ENCODE data around the gene OR8B4.
A peak's percentile ranks its signal among the peaks of the same experiment; 100 is the strongest.
"Not testable (repeated sequence)": the region's sequence is repeated elsewhere in the genome, so short reads cannot be mapped to it uniquely, and the experiment has no call there.

Gene OR8B4

DNA sequence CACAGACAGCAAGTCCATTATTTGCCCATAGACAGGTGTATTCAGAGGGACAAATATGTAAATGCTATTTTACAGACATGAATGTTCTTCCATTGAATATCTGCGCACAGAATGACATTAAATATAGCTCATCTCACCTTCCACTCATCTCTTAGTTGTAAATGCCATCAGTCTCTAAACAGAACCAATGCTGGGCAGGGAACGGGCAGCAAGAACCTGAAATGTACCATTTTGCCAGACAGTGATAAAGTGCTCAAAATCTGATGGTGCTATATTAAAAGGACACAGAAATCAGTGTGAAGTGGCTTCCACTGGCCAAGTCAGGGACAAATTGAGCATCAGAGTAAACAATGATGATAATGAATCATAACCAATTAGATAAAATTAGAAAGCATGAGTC lies 10.0 kb upstream of the OR8B4 start:
- DNase-seq = no peak
- in situ Hi-C loops (cut with HindIII; ENCODE audit: low pct_ligation_motif_present, low pct_unique_long_range_greater_than_20kb, low sequenced_read_pairs) = loop anchor here (25.0 kb wide), 1 partner anchor 153 kb away; no protein-coding TSS in a partner anchor

DNA sequence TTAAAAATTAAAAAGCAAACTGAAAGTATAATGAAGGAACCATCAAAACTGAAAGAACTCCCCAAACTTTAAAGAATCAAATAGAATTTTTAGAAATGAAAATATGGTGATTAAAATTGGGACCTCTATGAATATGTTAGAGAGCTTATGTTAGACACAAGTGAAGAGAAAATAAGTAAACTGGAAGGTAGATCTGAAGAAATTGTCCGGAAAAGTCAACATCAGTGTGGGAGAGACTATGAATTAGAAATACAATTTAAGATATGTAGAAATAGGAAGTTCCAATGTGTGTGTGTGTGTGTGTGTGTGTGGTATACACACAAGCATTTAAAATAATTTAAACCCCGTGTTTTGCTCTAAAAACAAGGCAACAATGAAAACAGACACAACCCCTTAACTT lies 4.9 kb upstream of the OR8B4 start:
- DNase-seq = no peak
- in situ Hi-C loops (cut with HindIII; ENCODE audit: low pct_ligation_motif_present, low pct_unique_long_range_greater_than_20kb, low sequenced_read_pairs) = loop anchor here (25.0 kb wide), 1 partner anchor 158 kb away; no protein-coding TSS in a partner anchor

- no peak for DNase-seq
- in situ Hi-C loops (cut with HindIII; ENCODE audit: low pct_ligation_motif_present, low pct_unique_long_range_greater_than_20kb, low sequenced_read_pairs) = no loop called here
Observed at GRCh38 chr11:124421043-124421442, 3.6 kb downstream of the OR8B4 start.

GRCh38 chr11:124415356-124415923 lies 9.2 kb downstream of the OR8B4 start:
- in situ Hi-C loops (cut with HindIII; ENCODE audit: low pct_ligation_motif_present, low pct_unique_long_range_greater_than_20kb, low sequenced_read_pairs) = no loop called here
- DNase-seq = peak; percentile 50

GRCh38 chr11:124409906-124410305 lies 14.8 kb downstream of the OR8B4 start:
- no peak for DNase-seq
- in situ Hi-C loops (cut with HindIII; ENCODE audit: low pct_ligation_motif_present, low pct_unique_long_range_greater_than_20kb, low sequenced_read_pairs) = no loop called here

- in situ Hi-C loops (cut with HindIII; ENCODE audit: low pct_ligation_motif_present, low pct_unique_long_range_greater_than_20kb, low sequenced_read_pairs) = no loop called here
- no peak for DNase-seq
Observed at GRCh38 chr11:124405581-124405980, 19.1 kb downstream of the OR8B4 start.

DNA sequence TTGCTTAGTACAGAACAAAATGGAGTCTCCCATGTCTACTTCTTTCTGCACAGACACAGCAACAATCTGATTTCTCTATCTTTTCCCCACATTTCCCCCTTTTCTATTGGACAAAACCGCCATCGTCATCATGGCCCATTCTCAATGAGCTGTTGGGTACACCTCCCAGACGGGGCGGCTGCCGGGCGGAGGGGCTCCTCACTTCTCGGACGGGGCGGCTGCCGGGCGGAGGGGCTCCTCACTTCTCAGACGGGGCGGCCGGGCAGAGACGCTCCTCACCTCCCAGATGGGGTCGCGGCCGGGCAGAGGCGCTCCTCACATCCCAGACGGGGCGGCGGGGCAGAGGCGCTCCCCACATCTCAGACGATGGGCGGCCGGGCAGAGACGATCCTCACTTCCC lies 21.5 kb downstream of the OR8B4 start:
- DNase-seq; in situ Hi-C loops (cut with HindIII; ENCODE audit: low pct_ligation_motif_present, low pct_unique_long_range_greater_than_20kb, low sequenced_read_pairs): not testable (repeated sequence)

DNA sequence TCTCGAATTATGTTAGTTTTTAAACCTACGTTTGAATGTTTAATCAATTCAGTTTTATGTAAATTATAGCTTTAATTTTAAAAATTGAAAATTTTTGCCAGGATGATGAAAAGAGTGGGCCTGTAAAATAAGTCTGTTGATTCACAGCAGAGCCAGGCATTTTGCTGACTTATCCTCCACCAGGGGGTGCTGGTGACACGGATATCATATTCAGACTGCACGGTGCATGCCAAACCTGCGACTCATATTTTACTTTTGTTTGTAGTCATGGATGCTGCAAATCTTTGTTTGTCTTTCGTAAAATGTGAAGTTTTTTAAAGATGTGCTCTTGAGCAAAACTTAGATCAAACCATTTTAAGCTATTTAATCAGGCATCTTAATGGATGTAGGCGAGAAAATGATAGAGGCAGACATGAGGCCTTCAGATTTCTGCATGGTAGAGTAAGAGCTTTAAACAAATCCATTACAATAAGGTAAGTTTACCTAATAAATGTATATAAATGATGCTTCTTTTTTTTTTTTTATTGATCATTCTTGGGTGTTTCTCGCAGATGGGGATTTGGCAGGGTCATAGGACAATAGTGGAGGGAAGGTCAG lies 22.2 kb downstream of the OR8B4 start:
- in situ Hi-C loops (cut with HindIII; ENCODE audit: low pct_ligation_motif_present, low pct_unique_long_range_greater_than_20kb, low sequenced_read_pairs) = no loop called here
- DNase-seq = peak; percentile 65

DNA sequence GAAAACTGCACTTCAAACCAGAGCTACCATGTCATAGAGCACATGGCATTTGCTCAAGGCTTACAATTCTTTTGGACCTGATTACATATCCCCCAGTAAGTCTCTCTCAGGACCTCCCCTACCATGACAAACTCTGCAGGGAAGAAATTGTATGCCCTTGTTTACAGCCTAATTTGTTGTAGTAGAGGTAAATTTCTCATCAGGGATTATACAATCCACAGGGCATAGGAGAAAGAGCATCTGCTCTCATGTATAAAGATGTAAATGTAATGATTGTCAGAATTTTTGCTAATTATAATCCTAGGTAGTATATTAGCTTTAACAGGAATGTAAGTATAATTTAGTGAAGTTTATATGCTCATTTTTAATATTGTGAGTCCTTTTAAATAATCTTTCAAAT lies 25.7 kb downstream of the OR8B4 start, which contains the start of gene OR8B3:
Gene OR8B3 (minus strand): TSS at position 101 of the 400 bp plus-strand sequence. CDS start 1,673 bp downstream, outside the sequence.
- no peak for DNase-seq
- in situ Hi-C loops (cut with HindIII; ENCODE audit: low pct_ligation_motif_present, low pct_unique_long_range_greater_than_20kb, low sequenced_read_pairs) = no loop called here

GRCh38 chr11:124396847-124397246 lies 27.8 kb downstream of the OR8B4 start:
- in situ Hi-C loops (cut with HindIII; ENCODE audit: low pct_ligation_motif_present, low pct_unique_long_range_greater_than_20kb, low sequenced_read_pairs); DNase-seq: not testable (repeated sequence)

DNA sequence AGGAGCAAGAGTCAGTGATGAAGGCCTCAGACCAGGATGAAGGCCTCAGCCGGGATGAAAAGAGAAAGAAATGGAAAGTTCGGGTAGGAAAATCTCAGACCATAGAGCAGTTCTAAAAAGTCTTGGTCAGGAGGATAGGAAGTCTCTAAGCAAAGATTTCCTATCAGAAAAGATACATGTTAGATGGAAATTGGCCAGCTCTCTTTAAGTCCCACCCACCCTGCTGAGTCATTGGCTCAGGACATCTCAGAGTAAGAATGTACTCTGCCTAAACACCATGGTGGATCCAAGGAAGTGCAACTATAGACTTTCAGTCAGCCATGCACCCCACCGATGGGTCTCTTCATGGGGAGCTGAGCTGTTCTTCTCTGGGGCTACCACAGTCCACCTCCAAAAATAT lies 30.3 kb downstream of the OR8B4 start:
- in situ Hi-C loops (cut with HindIII; ENCODE audit: low pct_ligation_motif_present, low pct_unique_long_range_greater_than_20kb, low sequenced_read_pairs) = no loop called here

GRCh38 chr11:124384399-124384798 lies 40.3 kb downstream of the OR8B4 start, which contains the start of gene OR8B2:
Gene OR8B2, minus strand, starts transcription at chr11:124384499. Its CDS starts 1,156 bp downstream, at chr11:124383343.
- in situ Hi-C loops (cut with HindIII; ENCODE audit: low pct_ligation_motif_present, low pct_unique_long_range_greater_than_20kb, low sequenced_read_pairs) = no loop called here
- no peak for DNase-seq

More for the DNA sequence above, 30.3 kb downstream of the OR8B4 start:
- DNase-seq = no peak

GRCh38 chr11:124382857-124383256 lies 41.8 kb downstream of the OR8B4 start:
- DNase-seq; in situ Hi-C loops (cut with HindIII; ENCODE audit: low pct_ligation_motif_present, low pct_unique_long_range_greater_than_20kb, low sequenced_read_pairs): not testable (repeated sequence)

DNA sequence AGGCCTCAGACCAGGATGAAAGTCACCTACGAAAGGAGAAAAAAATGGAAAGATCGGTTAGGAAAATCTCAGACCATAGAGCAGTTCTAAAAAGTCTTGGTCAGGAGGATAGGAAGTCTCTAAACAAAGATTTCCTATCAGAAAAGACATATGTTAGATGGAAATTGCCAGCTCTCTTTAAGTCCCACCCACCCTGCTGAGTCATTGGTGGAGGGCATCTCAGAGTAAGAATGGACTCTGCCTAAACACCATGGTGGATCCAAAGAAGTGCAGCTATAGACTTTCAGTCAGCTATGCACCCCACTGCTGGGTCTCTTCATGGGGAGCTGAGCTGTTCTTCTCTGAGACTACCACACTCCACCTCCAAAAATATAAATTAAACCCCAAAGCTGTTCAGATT lies 44.1 kb downstream of the OR8B4 start:
- DNase-seq = no peak
- in situ Hi-C loops (cut with HindIII; ENCODE audit: low pct_ligation_motif_present, low pct_unique_long_range_greater_than_20kb, low sequenced_read_pairs) = no loop called here

GRCh38 chr11:124376280-124376679 lies 48.4 kb downstream of the OR8B4 start:
- no peak for DNase-seq
- in situ Hi-C loops (cut with HindIII; ENCODE audit: low pct_ligation_motif_present, low pct_unique_long_range_greater_than_20kb, low sequenced_read_pairs) = no loop called here
